Endothelial cell of umbilical vein (primary cell): ENCODE measurements around the gene TUBB4B.

Experiments used
- CTCF ChIP-seq, 2 donors: IDR thresholded peaks; 1 replicate in 1 of 2; 2 replicates in 1 of 2; pipeline ENCODE4 v1.5.1; 2011; ENCODE audit warnings: low read length in 2 of 2, mild to moderate bottlenecking in 2 of 2, moderate library complexity in 2 of 2, control low read depth in 1 of 2, inconsistent platforms in 1 of 2, low read depth in 1 of 2; ENCODE audit not compliant: insufficient read depth in 1 of 2; ENCODE audit errors: extremely low read depth in 1 of 2
- EZH2 ChIP-seq: IDR thresholded peaks from 2 replicates; pipeline ENCODE4 v1.6.1; 2012; ENCODE audit warnings: borderline replicate concordance, low read depth, mild to moderate bottlenecking, moderate library complexity, low read length, inconsistent platforms; ENCODE audit not compliant: severe bottlenecking
- FOS ChIP-seq: IDR thresholded peaks from 2 replicates; pipeline ENCODE4 v1.6.1; 2011; ENCODE audit warnings: mild to moderate bottlenecking, low read length, moderate library complexity, borderline replicate concordance; ENCODE audit not compliant: insufficient read depth
- JUN ChIP-seq: IDR thresholded peaks from 2 replicates; pipeline ENCODE4 v1.6.1; 2011; ENCODE audit warnings: borderline replicate concordance, low read depth; ENCODE audit not compliant: insufficient read length, insufficient read depth
- MYC ChIP-seq: IDR thresholded peaks from one replicate; pipeline ENCODE4 v1.6.1; 2011; ENCODE audit warnings: mild to moderate bottlenecking, low read depth, low read length
- POLR2A ChIP-seq: IDR thresholded peaks from 2 replicates; pipeline ENCODE4 v1.6.1; 2012; ENCODE audit warnings: low read depth, mild to moderate bottlenecking, control low read depth, low read length
- POLR2AphosphoS5 ChIP-seq: IDR thresholded peaks from 2 replicates; pipeline ENCODE4 v1.6.1; 2012; ENCODE audit warnings: low read depth, mild to moderate bottlenecking, control low read depth, low read length, moderate library complexity; ENCODE audit not compliant: insufficient read depth
- TF ChIP-seq, protein P1 (sequence below): IDR thresholded peaks from 2 replicates; pipeline ENCODE4 v1.6.1; 2011; ENCODE audit not compliant: insufficient read depth, insufficient read length

- TF ChIP-seq CTCF (IDR thresholded peaks at IDR 0.05; ENCODE audit: extremely low read depth in 1 of 2, insufficient read depth in 1 of 2, low read depth in 1 of 2, low read length in 2 of 2) = no peak
- no peak for TF ChIP-seq EZH2
- TF ChIP-seq POLR2AphosphoS5 = no peak
- TF ChIP-seq POLR2A = no peak
- TF ChIP-seq, protein P1, sequence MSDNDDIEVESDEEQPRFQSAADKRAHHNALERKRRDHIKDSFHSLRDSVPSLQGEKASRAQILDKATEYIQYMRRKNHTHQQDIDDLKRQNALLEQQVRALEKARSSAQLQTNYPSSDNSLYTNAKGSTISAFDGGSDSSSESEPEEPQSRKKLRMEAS = no peak
- no peak for TF ChIP-seq FOS
- no peak for TF ChIP-seq JUN
- TF ChIP-seq MYC = no peak
These were observed 1.4 kb downstream of the TUBB4B start for GRCh38 chr9:137242269-137243203.
